DMS 273 (cell line): ENCODE results near the gene PUSL1.
A peak's percentile ranks its signal among the peaks of the same experiment; 100 is the strongest.

Experiments used
- DNase-seq: peaks from one replicate; lab custom pipeline; 2025; ENCODE audit not compliant: unreplicated experiment; lab: John Stamatoyannopoulos, UW

PUSL1 gene

GRCh38 chr1:1336931-1337792, 28.8 kb downstream of the PUSL1 start:
- no peak for DNase-seq

- DNase-seq, result no peak
Observed at GRCh38 chr1:1337793-1338147, 29.4 kb downstream of the PUSL1 start.

GRCh38 chr1:1338278-1338677, 29.9 kb downstream of the PUSL1 start:
- DNase-seq, result no peak

GRCh38 chr1:1340185-1340584, 31.8 kb downstream of the PUSL1 start:
- DNase-seq, result no peak

- DNase-seq, result no peak
Observed at GRCh38 chr1:1340791-1341548, 32.6 kb downstream of the PUSL1 start.

GRCh38 chr1:1341549-1342021, 33.2 kb downstream of the PUSL1 start:
- no peak for DNase-seq

GRCh38 chr1:1342061-1342562, 33.7 kb downstream of the PUSL1 start:
- DNase-seq, result no peak

- no peak for DNase-seq
Observed at GRCh38 chr1:1342584-1343115, 34.3 kb downstream of the PUSL1 start.

GRCh38 chr1:1343811-1344421, 35.5 kb downstream of the PUSL1 start:
- no peak for DNase-seq

- no peak for DNase-seq
Observed at GRCh38 chr1:1344655-1345361, 36.4 kb downstream of the PUSL1 start.

GRCh38 chr1:1345384-1345783, 37.0 kb downstream of the PUSL1 start:
- DNase-seq, result no peak

GRCh38 chr1:1345860-1346500, 37.6 kb downstream of the PUSL1 start:
- no peak for DNase-seq

GRCh38 chr1:1346501-1346890, 38.1 kb downstream of the PUSL1 start:
- no peak for DNase-seq

GRCh38 chr1:1347026-1347595, 38.7 kb downstream of the PUSL1 start:
- no peak for DNase-seq

GRCh38 chr1:1347663-1348419, 39.4 kb downstream of the PUSL1 start:
- peak; percentile 81 for DNase-seq

- peak; percentile 76 for DNase-seq
Observed at GRCh38 chr1:1348420-1349255, 40.2 kb downstream of the PUSL1 start.

GRCh38 chr1:1349256-1350012, 41.0 kb downstream of the PUSL1 start, which contains the start of gene DVL1:
TSS of gene DVL1 (minus strand) at chr1:1349418. CDS start at chr1:1349065, 353 bp downstream.
- peak; percentile 85 for DNase-seq
